H1 (cell line): ENCODE data around the gene FKBP5.

Experiments used
- GTF2F1 ChIP-seq: IDR thresholded peaks from 2 replicates; pipeline ENCODE4 v1.6.1; 2012; ENCODE audit warnings: low read depth, low read length, improper control_type of control experiment, borderline replicate concordance
- RAD21 ChIP-seq, 2 experiments: IDR thresholded peaks in 1 of 2; conservative IDR thresholded peaks in 1 of 2; 2 replicates each; pipeline ENCODE4 v1.6.1; 2011; ENCODE audit warnings: low read depth in 2 of 2, low read length in 2 of 2, improper control_type of control experiment in 1 of 2, inconsistent platforms in 1 of 2, mild to moderate bottlenecking in 1 of 2, moderate library complexity in 1 of 2
- SP2 ChIP-seq: IDR thresholded peaks from 2 replicates; pipeline ENCODE4 v1.6.1; 2012; ENCODE audit warnings: mild to moderate bottlenecking, low read length, inconsistent platforms
- ZNF274 ChIP-seq: IDR thresholded peaks from 2 replicates; pipeline ENCODE4 v1.7.0; 2012; ENCODE audit warnings: low read length, borderline replicate concordance; ENCODE audit errors: extremely low read depth

- TF ChIP-seq SP2 (no peak), ZNF274 (no peak), RAD21 (IDR thresholded peaks at IDR 0.05 in 1 of 2, conservative IDR thresholded peaks at IDR 0.05 in 1 of 2; ENCODE audit: low read depth in 2 of 2, low read length in 2 of 2) (no peak), GTF2F1 (no peak)
Measured at GRCh38 chr6:35717449-35718374, 29.0 kb upstream of the FKBP5 start.
